Erythroblast (primary cell): ENCODE results near the gene GALNT10.

Experiments used
- DNase-seq, 2 experiments: peaks; one replicate each; lab custom pipeline; 2025; lab: John Stamatoyannopoulos, UW
- GATA1 ChIP-seq: IDR thresholded peaks from 2 replicates; pipeline ENCODE4 v1.6.1; 2011; ENCODE audit warnings: low read depth, mild to moderate bottlenecking, control low read depth, low read length, moderate library complexity
- POLR2A ChIP-seq: IDR thresholded peaks from 2 replicates; pipeline ENCODE4 v1.6.1; 2011; ENCODE audit warnings: mild to moderate bottlenecking, low read length

Gene GALNT10, protein sequence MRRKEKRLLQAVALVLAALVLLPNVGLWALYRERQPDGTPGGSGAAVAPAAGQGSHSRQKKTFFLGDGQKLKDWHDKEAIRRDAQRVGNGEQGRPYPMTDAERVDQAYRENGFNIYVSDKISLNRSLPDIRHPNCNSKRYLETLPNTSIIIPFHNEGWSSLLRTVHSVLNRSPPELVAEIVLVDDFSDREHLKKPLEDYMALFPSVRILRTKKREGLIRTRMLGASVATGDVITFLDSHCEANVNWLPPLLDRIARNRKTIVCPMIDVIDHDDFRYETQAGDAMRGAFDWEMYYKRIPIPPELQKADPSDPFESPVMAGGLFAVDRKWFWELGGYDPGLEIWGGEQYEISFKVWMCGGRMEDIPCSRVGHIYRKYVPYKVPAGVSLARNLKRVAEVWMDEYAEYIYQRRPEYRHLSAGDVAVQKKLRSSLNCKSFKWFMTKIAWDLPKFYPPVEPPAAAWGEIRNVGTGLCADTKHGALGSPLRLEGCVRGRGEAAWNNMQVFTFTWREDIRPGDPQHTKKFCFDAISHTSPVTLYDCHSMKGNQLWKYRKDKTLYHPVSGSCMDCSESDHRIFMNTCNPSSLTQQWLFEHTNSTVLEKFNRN

DNA sequence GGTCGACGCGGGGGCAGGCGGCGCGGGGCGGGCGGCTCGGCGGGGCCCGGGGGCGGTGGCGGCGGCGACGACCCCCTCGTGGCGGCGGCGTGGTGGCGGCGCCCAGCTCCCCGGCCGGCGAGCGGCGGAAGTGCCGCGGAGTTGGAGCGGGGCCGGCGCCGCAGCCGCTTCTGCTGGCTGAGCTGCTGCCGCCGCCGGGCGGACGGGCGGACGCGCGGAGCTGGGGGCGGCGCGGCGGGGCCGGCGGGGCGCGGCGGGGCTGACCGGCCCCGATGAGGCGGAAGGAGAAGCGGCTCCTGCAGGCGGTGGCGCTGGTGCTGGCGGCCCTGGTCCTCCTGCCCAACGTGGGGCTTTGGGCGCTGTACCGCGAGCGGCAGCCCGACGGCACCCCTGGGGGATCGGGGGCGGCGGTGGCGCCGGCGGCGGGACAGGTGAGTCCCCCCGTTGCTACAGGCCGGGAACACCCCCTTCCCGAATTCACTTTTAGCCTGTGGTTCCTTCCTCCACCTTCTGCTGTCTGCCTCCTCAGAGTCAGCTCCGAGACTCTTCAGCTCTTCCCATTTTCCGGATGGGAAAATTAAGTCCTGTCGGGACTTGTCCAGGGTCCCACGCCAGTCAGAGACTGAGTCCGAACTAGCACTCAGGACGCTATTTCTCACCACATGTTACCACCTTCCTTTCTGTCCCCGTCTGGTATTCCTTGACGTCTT is at the start of gene GALNT10:
TSS of gene GALNT10 (plus strand) at position 139 of the 710 bp plus-strand sequence. CDS start at position 273, 134 bp downstream.
- no peak for TF ChIP-seq GATA1
- peak; percentile 20 for TF ChIP-seq POLR2A
- DNase-seq, result peak; percentile 85 to 91

GRCh38 chr5:154141745-154142221 is 48.8 kb upstream of the GALNT10 start:
- TF ChIP-seq GATA1 (no peak), POLR2A (no peak)
- no peak for DNase-seq

DNA sequence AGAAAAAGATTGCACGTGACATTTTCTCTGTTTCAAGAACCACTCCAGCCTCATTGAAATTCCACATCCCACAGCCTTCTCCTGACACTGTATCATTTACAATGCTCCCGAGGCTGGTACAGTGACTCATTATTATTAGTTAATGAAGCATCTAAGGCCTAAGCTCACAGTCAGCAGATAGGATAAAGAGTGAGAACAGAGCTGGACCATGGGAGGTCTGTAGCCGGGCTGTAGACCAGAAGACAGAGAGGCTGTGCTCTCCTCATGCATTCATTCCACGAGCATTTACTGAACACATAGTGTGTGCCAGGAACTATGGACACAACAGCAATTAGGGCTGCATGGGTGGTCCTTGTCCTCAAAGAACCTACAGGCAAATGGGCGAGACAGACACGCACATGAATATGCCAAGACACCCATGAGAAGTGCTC is 47.3 kb upstream of the GALNT10 start:
- no peak for DNase-seq
- TF ChIP-seq GATA1 (no peak), POLR2A (no peak)

DNA sequence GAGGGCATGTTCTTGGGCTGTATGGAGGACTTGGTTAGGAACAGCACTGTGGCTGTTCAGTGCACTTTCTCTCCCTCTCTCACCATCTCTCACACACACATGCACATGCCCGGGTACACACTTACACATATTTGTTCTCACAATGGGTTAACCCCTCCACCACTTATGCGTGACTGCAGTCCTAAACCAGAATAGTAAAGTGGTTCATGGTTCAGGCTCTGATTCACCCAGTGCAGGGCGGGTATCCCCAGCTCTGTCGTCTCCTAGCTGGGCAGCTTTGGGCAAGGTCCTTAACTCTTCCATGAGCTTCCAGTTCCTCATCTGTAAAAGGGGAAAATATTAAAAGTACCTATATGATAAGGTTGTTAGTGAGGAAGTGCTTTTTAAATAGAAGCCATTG is 45.3 kb upstream of the GALNT10 start:
- TF ChIP-seq POLR2A (no peak), GATA1 (no peak)
- no peak for DNase-seq

DNA sequence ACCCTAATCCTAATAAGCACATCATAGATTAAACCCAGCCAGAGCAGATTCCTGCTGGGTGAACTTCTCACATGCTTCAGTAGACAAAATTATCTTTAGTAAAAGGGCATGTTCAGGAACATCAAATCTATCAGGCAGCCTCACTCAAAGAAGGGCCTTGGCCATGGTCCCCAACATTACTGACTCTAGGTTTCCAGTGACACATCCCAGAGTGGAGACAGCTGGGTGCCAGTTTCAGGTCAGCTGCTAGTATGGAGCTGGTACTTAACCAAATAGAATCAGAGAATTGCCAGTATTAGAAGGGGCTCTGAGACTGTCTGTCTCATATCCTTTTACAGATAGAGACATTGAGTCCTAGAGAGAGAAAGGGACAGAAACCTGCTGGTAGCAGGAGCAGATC is 44.1 kb upstream of the GALNT10 start:
- no peak for DNase-seq
- TF ChIP-seq GATA1 (no peak), POLR2A (no peak)

DNA sequence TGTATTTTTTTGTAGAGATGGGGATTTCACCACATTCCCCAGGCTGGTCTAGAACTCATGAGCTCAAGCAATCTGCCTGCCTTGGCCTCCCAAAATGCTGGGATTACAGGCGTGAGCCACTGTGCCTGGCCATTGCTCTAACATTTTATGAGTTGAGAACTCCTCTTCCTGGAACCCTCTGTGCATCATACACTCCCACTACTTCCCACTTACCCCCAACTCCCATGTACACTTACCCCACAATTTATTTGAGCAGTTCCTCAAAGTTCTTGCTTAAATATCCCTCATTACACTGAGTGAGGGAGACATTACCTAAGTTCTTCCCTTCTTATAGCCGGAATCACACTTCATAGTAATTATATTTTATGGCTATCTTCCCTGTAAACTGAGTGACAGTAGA is 42.9 kb upstream of the GALNT10 start:
- no peak for TF ChIP-seq POLR2A
- no peak for TF ChIP-seq GATA1
- no peak for DNase-seq

DNA sequence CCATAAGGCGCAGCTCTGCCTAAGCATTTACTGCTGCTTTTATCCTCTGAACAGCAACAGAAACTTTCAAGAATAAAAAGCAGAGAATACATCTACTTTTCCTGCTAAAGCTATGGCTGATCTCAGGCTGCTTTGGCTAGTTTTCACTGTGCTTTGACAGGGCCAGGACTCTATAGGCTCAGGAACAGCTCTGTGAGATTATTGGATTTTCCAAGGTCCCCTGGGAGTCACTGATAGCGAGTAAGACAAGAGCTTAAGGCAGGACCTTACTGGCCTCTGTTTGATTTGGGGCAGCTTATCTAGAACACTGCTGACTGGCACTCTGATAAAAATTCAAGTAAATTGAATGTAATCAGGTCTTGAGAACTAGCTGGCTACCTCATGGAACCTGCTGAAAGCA is 40.1 kb upstream of the GALNT10 start:
- DNase-seq, result peak in 1 of 2 experiments; percentile 26

DNA sequence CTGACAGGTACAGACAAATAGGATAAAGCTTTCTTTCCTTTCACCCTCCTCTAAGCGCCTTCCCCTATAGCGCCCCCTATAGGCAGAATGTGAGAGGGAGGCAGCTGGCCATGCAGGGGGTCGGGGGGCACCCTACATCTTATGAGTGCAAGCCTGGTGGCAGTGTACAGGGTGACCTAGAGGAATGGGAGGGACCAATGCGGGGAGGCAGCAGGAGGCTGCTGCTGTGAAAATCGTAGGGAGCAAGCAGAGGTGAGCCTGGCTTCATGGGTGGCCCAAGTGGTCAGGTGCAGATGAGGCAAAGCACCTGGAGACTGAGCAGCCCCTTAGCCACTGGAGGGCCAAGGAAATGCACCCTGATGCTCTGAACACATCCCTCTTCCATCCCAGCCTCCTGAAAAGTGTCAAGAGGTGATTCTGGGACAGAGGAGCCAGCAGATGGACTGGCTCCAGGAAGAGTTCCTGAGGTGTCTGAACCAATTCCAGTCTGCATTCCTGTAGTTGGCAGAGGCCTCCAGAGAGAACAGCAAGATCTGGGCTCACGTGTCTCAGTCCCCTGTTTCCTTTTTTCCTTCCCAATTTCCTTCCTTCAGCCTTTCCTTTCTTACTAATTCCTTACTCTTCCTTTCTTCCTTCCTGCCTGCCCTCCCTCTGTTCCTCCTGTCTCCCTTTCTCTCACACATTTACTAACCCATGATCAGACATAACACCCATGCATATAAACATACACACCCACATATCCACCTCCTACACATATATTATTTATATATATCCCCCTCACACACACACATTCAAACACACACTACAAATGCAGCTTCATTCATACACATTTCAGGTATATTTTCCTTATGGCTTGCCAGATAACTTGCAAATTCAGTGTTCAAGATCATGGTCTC is 32.8 kb upstream of the GALNT10 start:
- DNase-seq, result peak; percentile 27 to 40
- no peak for TF ChIP-seq POLR2A
- no peak for TF ChIP-seq GATA1

DNA sequence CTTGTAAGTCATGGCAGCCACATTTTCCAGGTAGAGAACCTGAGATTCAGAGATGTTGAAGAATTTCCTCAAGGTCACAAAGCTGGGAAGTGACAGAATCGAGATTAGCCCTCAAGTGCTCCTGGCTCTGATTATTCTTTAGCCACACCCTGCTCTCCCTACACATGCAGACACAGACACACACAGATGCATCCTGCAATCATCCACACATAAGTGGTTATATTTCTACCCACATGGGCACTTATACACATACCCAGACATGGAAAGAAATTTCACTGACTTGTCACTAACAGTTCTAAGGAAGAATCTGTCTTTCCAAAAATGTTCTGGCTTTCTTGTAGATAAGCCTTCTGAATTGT is 32.2 kb upstream of the GALNT10 start:
- DNase-seq, result no peak

DNA sequence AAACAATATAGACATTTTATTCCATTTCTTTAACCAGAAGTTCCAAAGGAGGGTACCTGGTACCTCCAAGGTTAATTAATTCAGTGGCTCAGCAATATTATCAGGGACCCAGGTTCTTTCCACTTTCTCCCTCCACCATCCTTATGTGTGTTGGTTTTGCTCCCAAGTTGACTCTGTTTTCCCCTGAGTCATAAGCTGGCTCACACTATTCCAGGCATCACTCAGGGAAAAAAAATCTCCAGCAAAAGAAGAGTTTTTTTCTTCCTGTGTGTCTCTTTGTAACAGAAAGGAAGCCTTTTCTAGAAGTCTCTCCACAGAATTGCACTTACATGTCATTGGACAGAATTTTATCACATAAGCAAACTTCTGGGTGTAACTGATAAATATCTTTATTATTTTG is 31.2 kb upstream of the GALNT10 start:
- TF ChIP-seq POLR2A, result no peak
- no peak for TF ChIP-seq GATA1
- no peak for DNase-seq

More for the DNA sequence above, 32.2 kb upstream of the GALNT10 start:
- TF ChIP-seq POLR2A (no peak), GATA1 (no peak)

- no peak for DNase-seq
- no peak for TF ChIP-seq GATA1
- no peak for TF ChIP-seq POLR2A
These were observed 27.9 kb upstream of the GALNT10 start for GRCh38 chr5:154162539-154163151.

DNA sequence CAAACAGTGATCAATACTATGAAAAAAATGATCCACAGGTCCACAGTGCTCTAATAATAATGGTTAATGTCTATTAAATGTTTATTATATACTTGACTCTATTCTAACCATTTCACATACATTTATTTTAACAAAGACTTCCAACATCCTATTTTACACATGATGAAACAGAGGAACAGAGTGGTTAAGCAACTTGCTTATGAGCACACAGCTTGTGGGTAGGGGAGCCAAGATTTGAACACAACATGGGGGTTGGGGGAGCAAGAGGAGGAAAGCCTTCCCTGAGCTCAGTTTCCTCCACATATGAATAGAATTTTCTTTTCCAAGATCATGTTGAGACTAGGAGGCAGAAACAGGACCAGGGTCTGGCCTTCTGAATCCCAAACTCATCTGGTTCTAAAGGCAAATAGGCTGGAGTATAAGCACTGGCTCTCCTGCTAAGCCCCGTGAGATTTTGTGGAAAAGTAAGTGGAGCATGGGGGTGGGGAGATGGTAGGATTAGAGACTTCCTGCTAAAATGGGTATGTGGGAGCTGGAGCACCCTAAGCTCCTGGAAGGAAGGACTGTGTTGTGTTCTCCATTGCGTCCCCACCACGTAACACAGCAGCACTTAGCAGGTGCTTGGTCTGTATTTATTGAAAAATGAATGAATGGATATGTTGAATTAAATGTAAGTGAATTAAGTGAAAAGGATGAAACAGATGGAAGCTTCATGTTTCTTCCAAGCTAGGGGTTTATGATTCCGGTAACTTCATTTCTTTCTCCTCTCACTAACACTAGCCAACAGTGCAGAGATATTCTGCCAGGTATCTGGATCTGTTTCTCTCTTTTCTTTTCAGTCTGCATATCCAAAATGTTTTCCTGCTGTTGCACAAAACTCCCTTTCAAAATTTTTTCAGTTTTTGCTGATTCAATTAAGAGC is 26.9 kb upstream of the GALNT10 start:
- no peak for TF ChIP-seq GATA1
- no peak for TF ChIP-seq POLR2A
- no peak for DNase-seq
